Activated CD4-positive, CD25-positive, alpha-beta regulatory T cell (primary cell): ENCODE results near the gene SIMC1.
A peak's percentile ranks its signal among the peaks of the same experiment; 100 is the strongest.

ENCODE experiments used
- DNase-seq, 4 experiments: peaks; one replicate each; lab custom pipeline; 2025; lab: John Stamatoyannopoulos, UW

SIMC1 gene

GRCh38 chr5:176388444-176389134 lies 150.4 kb downstream of the SIMC1 start, which contains the start of the genes HIGD2A and NOP16:
Gene HIGD2A (plus strand): TSS chr5:176388751. CDS start chr5:176388820, 69 bp downstream.
Gene NOP16 (minus strand): TSS chr5:176388598. CDS start chr5:176388539, 59 bp downstream.
- DNase-seq, result peak; percentile 97 to 98 (median 98)

GRCh38 chr5:176389135-176390123 lies 151.2 kb downstream of the SIMC1 start:
- DNase-seq, result peak in 2 of 4 experiments; percentile 69 to 71

- DNase-seq, result no peak
Observed at GRCh38 chr5:176391479-176391878, 153.3 kb downstream of the SIMC1 start.

- DNase-seq, result no peak
Observed at GRCh38 chr5:176391999-176392398, 153.8 kb downstream of the SIMC1 start.

- no peak for DNase-seq
Observed at GRCh38 chr5:176392526-176392925, 154.3 kb downstream of the SIMC1 start.

GRCh38 chr5:176394096-176394495 lies 155.9 kb downstream of the SIMC1 start:
- no peak for DNase-seq

- no peak for DNase-seq
Observed at GRCh38 chr5:176394881-176395675, 156.9 kb downstream of the SIMC1 start.
